ENCODE results near the gene MSMO1. TPM values are rescaled to one million over a fixed set of nuclear protein-coding genes. Genes with fewer than 3 reads are reported as not detected.

The MSMO1 gene
- total and polyA plus RNA-seq, 2 donors (not counting 3 experiments of a cell fraction or from before 2014, with no cell fraction given), result 74.3 to 109 TPM

GRCh38 chr4:165293061-165293460 lies 34.4 kb upstream of the MSMO1 start:
- no peak for FAIRE-seq
- H3K4me3 ChIP-seq (replicated peaks in 1 of 3; ENCODE audit: insufficient read depth in 1 of 3, low read depth in 1 of 3, low read length in 3 of 3), result no peak overlapping the region
- no peak overlapping the region for H3K9ac ChIP-seq (replicated peaks; ENCODE audit: extremely low read depth, insufficient read depth, low read length)
- H4K20me1 ChIP-seq (replicated peaks; ENCODE audit: control insufficient read depth, extremely low read depth, insufficient read depth, low read length), result no peaks in the 10 kb centered on the region
- DNase-seq (ENCODE audit: low read depth, low spot score), result no peak
- no peaks in the 10 kb centered on the region for H3K9me3 ChIP-seq (replicated peaks; ENCODE audit: control insufficient read depth, insufficient read depth, low read length)
- BruUV-seq (replicated peaks), result no TSS peak
- intact Hi-C loops (cut with micrococcal nuclease), result no loop called here
- no peak overlapping the region for H2AFZ ChIP-seq (ENCODE audit: low read depth, low read length)
- peaks cover 0 to 2% of the 10 kb centered on the region in 2 experiments for H3K36me3 ChIP-seq (ENCODE audit: control insufficient read depth in 2 of 2, extremely low read depth in 1 of 2, insufficient read depth in 2 of 2, low read length in 2 of 2)
- CTCF ChIA-PET, result interaction anchor here (1.4 kb wide), 1 partner anchor 13 kb away, joined by 3 read pairs; no protein-coding TSS in a partner anchor
- H3K4me2 ChIP-seq (ENCODE audit: insufficient read depth, low read length), result no peak overlapping the region
- dilution Hi-C loops (cut with MboI; ENCODE audit: extremely low pct_ligation_motif_present, low sequenced_read_pairs), result no loop called here
- H3K79me2 ChIP-seq (ENCODE audit: control insufficient read depth, insufficient read depth, low read length), result peaks cover 2% of the 10 kb centered on the region
- H3K4me1 ChIP-seq (ENCODE audit: control insufficient read depth, extremely low read depth, insufficient read depth, low read length), result no peaks in the 10 kb centered on the region
- H3K27me3 ChIP-seq (ENCODE audit: control insufficient read depth in 2 of 2, insufficient read depth in 2 of 2, low read length in 2 of 2), result no peaks in the 10 kb centered on the region
- no peak overlapping the region for H3K27ac ChIP-seq (ENCODE audit: insufficient read depth, low read depth, low read length)
- no peaks in the 10 kb centered on the region for H3K9me1 ChIP-seq (replicated peaks; ENCODE audit: control insufficient read depth, extremely low read depth, insufficient read depth, low read length)
- POLR2A ChIA-PET, result no interaction called here
- no peak for TF ChIP-seq MYC (IDR thresholded peaks at IDR 0.05; ENCODE audit: low read depth, low read length)
- no peak for TF ChIP-seq POLR2AphosphoS5 (IDR thresholded peaks at IDR 0.05; ENCODE audit: insufficient read depth, low read depth, low read length)
- TF ChIP-seq GATA2 (IDR thresholded peaks at IDR 0.05; ENCODE audit: insufficient read depth, insufficient read length, low read depth, low read length), result no peak
- TF ChIP-seq JUN (IDR thresholded peaks at IDR 0.05; ENCODE audit: borderline replicate concordance, insufficient read depth, insufficient read length, low read depth), result no peak
- no peak for TF ChIP-seq POLR2A (IDR thresholded peaks at IDR 0.05; ENCODE audit: low read depth, low read length)
- no peak for TF ChIP-seq CTCF (IDR thresholded peaks at IDR 0.05; ENCODE audit: extremely low read depth in 1 of 2, insufficient read depth in 1 of 2, low read depth in 1 of 2, low read length in 2 of 2)
- no peak for TF ChIP-seq MAX (IDR thresholded peaks at IDR 0.05; ENCODE audit: insufficient read depth, insufficient read length)
- no peak for TF ChIP-seq FOS (IDR thresholded peaks at IDR 0.05; ENCODE audit: borderline replicate concordance, insufficient read depth, low read length)
- TF ChIP-seq EZH2 (IDR thresholded peaks at IDR 0.05; ENCODE audit: borderline replicate concordance, low read depth, low read length, severe bottlenecking), result no peak

All from endothelial cell of umbilical vein (primary cell).